CD4-positive, CD25-positive, alpha-beta regulatory T cell (primary cell): ENCODE data around the gene RPTOR. TPM values are rescaled to one million over a fixed set of nuclear protein-coding genes. Genes with fewer than 3 reads are reported as not detected.

Source experiments
- ATAC-seq, 2 donors: fragments of 150-1000 bp; cut with Tn5 transposase; one replicate each; pipeline ENCODE4 v1.10.0; 2021; ENCODE audit warnings: low read depth in 2 of 2, moderate number of reproducible peaks in 2 of 2, moderate library complexity in 1 of 2
- DNase-seq, 3 donors: peaks; one replicate each; pipeline versions ENCODE4 v3.0.0 to v3.0.0-alpha.2; 2012 to 2022; ENCODE audit warnings: mixed read lengths in 1 of 3
- H3K27ac ChIP-seq: one replicate; pipeline ENCODE4 v1.7.0; 2013; ENCODE audit warnings: mild to moderate bottlenecking, low read length; ENCODE audit not compliant: insufficient read depth, poor library complexity, severe bottlenecking
- H3K27me3 ChIP-seq: one replicate; pipeline ENCODE4 v1.7.0; 2013; ENCODE audit warnings: low read length; ENCODE audit not compliant: control insufficient read depth, insufficient read depth
- H3K36me3 ChIP-seq: one replicate; pipeline ENCODE4 v1.7.0; 2013; ENCODE audit warnings: mild to moderate bottlenecking, low read length, moderate library complexity; ENCODE audit not compliant: control insufficient read depth, insufficient read depth
- H3K4me1 ChIP-seq: 2 replicates; pipeline ENCODE4 v1.7.0; 2013; ENCODE audit warnings: mild to moderate bottlenecking, low read length; ENCODE audit not compliant: insufficient read depth, control insufficient read depth, poor library complexity, severe bottlenecking
- H3K4me3 ChIP-seq: one replicate; pipeline ENCODE4 v1.7.0; 2013; ENCODE audit warnings: low read depth, mild to moderate bottlenecking, low read length, moderate library complexity
- H3K9me3 ChIP-seq, 2 experiments: 1 replicate in 1 of 2; 2 replicates in 1 of 2; pipeline ENCODE4 v1.7.0; 2013; ENCODE audit warnings: low read length in 2 of 2, mild to moderate bottlenecking in 1 of 2, moderate library complexity in 1 of 2; ENCODE audit not compliant: control insufficient read depth in 2 of 2
- H3K27ac Mint-ChIP-seq, 3 donors: one replicate each; pipeline ENCODE4 v1.8.0; 2020 to 2022; ENCODE audit warnings: mild to moderate bottlenecking in 3 of 3, mixed read lengths in 3 of 3, moderate library complexity in 2 of 3
- H3K27me3 Mint-ChIP-seq: one replicate; pipeline ENCODE4 v1.8.0; 2022; ENCODE audit warnings: mild to moderate bottlenecking, mixed read lengths
- H3K36me3 Mint-ChIP-seq: one replicate; pipeline ENCODE4 v1.8.0; 2020; ENCODE audit warnings: mixed read lengths
- H3K4me1 Mint-ChIP-seq, 4 donors: one replicate each; pipeline ENCODE4 v1.8.0; 2020 to 2022; ENCODE audit warnings: mixed read lengths in 4 of 4, mild to moderate bottlenecking in 1 of 4
- H3K4me3 Mint-ChIP-seq, 4 donors: one replicate each; pipeline ENCODE4 v1.8.0; 2020 to 2022; ENCODE audit warnings: mild to moderate bottlenecking in 4 of 4, mixed read lengths in 4 of 4, moderate library complexity in 3 of 4
- H3K9me3 Mint-ChIP-seq, 7 donors: one replicate each; pipeline ENCODE4 v1.8.0; 2020 to 2022; ENCODE audit warnings: mixed read lengths in 7 of 7, mild to moderate bottlenecking in 3 of 7, moderate library complexity in 2 of 7
- polyA plus RNA-seq, 4 donors: library from polyadenylated mRNA; unstranded; fragments of 300-500 nt; fragmentation: Illumina TruSeq; gene quantifications; one replicate each; pipeline ENCODE4 v1.2.3, GENCODE V29; 2021
- total RNA-seq: library from RNA; stranded (reverse); gene quantifications from one replicate; pipeline ENCODE4 v1.2.3, GENCODE V29; 2022

RPTOR gene
- total and polyA plus RNA-seq, 5 donors from 2014 or later = 4.7 to 70.1 (median 8.2) TPM

- no peaks in the 10 kb centered on the region for H3K4me1 ChIP-seq
- Mint-ChIP-seq H3K4me1 (peaks cover 0 to 5% (median under 1%) of the 10 kb centered on the region in 4 donors), H3K27me3 (no peaks in the 10 kb centered on the region), H3K27ac (peak overlapping the region in 1 of 3 donors; percentile 20), H3K9me3 (no peaks in the 10 kb centered on the region), H3K36me3 (peaks cover 18% of the 10 kb centered on the region), H3K4me3 (no peak overlapping the region)
- DNase-seq = no peak
- H3K9me3 ChIP-seq = no peaks in the 10 kb centered on the region
- no peaks in the 10 kb centered on the region for H3K27me3 ChIP-seq
- ATAC-seq = no peak
- H3K36me3 ChIP-seq = peaks cover 2% of the 10 kb centered on the region
- H3K27ac ChIP-seq = no peak overlapping the region
- H3K4me3 ChIP-seq = no peak overlapping the region
Observed at GRCh38 chr17:80839026-80839345, 294.3 kb downstream of the RPTOR start.

DNA sequence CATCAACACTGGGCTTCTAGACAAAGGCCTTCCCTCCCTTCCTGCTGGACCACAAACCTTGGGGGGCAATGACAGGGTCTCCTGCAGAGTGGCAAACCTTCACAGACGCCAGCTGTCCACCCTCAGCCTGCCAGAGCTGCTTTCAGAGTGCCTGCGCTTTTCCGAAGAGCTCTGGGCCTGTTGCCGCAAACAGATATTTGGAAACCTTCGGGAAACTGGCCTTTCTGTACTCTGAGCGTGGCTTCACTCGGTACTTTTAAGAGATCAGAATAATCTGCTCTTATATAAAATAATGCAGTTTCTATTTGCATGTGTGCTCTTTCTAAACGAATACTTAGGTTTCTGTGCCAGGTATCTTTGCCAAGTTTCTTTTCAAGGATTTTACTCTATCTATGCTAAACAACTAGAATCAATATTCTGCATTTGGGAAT is 294.9 kb downstream of the RPTOR start:
- Mint-ChIP-seq H3K36me3 (peaks cover 18% of the 10 kb centered on the region), H3K9me3 (no peaks in the 10 kb centered on the region), H3K27ac (no peak overlapping the region), H3K4me1 (no peaks in the 10 kb centered on the region), H3K27me3 (no peaks in the 10 kb centered on the region), H3K4me3 (no peak overlapping the region)
- Histone ChIP-seq H3K36me3 (peaks cover 2% of the 10 kb centered on the region), H3K4me3 (no peak overlapping the region), H3K4me1 (no peaks in the 10 kb centered on the region), H3K27me3 (no peaks in the 10 kb centered on the region), H3K9me3 (no peaks in the 10 kb centered on the region), H3K27ac (no peak overlapping the region)
- ATAC-seq (no peak), DNase-seq (no peak)

- Mint-ChIP-seq H3K4me1 (no peaks in the 10 kb centered on the region), H3K9me3 (no peaks in the 10 kb centered on the region), H3K27ac (no peak overlapping the region)
Observed at GRCh38 chr17:80839970-80840369, 295.3 kb downstream of the RPTOR start.

GRCh38 chr17:80842456-80843013 is 297.9 kb downstream of the RPTOR start:
- Histone ChIP-seq H3K27ac (no peak overlapping the region), H3K9me3 (no peaks in the 10 kb centered on the region), H3K36me3 (peaks cover 2% of the 10 kb centered on the region), H3K4me1 (peaks cover 15% of the 10 kb centered on the region), H3K27me3 (no peaks in the 10 kb centered on the region), H3K4me3 (no peak overlapping the region)
- Mint-ChIP-seq H3K9me3 (no peaks in the 10 kb centered on the region), H3K27ac (peak overlapping the region in 1 of 3 donors; percentile 49), H3K36me3 (peaks cover 14% of the 10 kb centered on the region), H3K27me3 (no peaks in the 10 kb centered on the region), H3K4me3 (no peak overlapping the region), H3K4me1 (peaks cover 6 to 24% (median 8%) of the 10 kb centered on the region in 4 donors)
- ATAC-seq (no peak), DNase-seq (no peak)

More at GRCh38 chr17:80839970-80840369, 295.3 kb downstream of the RPTOR start:
- no peaks in the 10 kb centered on the region for H3K4me1 ChIP-seq
- H3K27ac ChIP-seq = no peak overlapping the region
- Mint-ChIP-seq H3K27me3 (no peaks in the 10 kb centered on the region), H3K4me3 (no peak overlapping the region), H3K36me3 (peaks cover 18% of the 10 kb centered on the region)
- DNase-seq (no peak), ATAC-seq (no peak)
- H3K4me3 ChIP-seq = no peak overlapping the region
- H3K27me3 ChIP-seq = no peaks in the 10 kb centered on the region
- peaks cover 2% of the 10 kb centered on the region for H3K36me3 ChIP-seq
- no peaks in the 10 kb centered on the region for H3K9me3 ChIP-seq

DNA sequence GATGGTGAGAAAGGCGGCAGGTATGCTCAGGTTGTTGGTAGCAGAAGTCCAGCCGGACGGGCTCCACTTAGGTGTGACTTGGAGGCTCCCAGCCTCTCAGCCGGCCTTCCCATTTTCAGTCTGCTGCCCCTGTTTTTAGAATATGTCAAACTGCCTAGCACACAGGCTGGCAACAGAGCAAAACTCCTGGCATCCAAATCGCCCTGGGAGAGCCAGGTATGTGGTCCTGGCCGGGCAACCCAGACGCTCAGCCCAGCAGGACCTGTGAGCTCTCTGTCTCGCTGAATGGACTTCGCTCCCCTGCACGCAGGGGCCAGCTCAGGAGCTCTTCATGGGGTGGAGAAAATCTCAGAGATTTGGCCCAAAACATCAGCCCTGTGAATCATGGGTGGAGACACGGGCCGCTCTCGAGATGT is 299.1 kb downstream of the RPTOR start:
- no peaks in the 10 kb centered on the region for H3K27me3 ChIP-seq
- Mint-ChIP-seq H3K27ac (peak overlapping the region in 1 of 3 donors; percentile 25), H3K27me3 (no peaks in the 10 kb centered on the region), H3K9me3 (no peaks in the 10 kb centered on the region), H3K4me1 (peaks cover 14 to 36% (median 19%) of the 10 kb centered on the region in 4 donors), H3K36me3 (peaks cover 10% of the 10 kb centered on the region), H3K4me3 (no peak overlapping the region)
- ATAC-seq = no peak
- no peak for DNase-seq
- no peak overlapping the region for H3K4me3 ChIP-seq
- no peaks in the 10 kb centered on the region for H3K9me3 ChIP-seq
- peaks cover 27% of the 10 kb centered on the region for H3K4me1 ChIP-seq
- peaks cover 2% of the 10 kb centered on the region for H3K36me3 ChIP-seq
- H3K27ac ChIP-seq = no peak overlapping the region

DNA sequence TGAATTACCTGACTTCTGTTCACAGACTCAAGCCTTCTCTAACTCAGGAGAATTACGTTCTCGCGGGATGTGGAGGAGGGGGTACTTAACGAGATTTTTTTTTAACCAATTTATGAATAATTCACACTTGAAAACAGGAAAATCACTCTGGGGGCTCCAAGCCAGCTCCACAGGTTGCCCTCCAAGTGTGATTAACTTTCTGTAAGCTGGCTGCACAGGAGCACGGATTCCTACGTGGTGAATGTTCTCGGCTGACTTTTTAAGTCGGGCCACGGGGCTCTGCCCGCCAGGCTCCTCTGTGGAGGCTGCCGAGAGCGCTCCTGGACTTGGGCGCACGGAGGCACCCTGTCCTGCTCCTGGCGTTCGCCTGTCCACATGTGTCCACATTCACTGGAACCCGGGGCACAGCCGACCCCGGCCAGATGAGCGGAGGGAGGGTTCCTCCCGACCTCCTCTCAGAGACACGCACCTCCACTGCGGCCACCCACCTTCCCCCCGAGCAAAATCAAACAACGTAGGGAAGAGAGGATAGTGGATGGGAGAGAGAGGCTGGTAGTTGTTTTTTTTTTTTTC is 299.9 kb downstream of the RPTOR start:
- H3K4me3 ChIP-seq = no peak overlapping the region
- DNase-seq (no peak), ATAC-seq (no peak)
- Mint-ChIP-seq H3K4me1 (peaks cover 17 to 43% (median 21%) of the 10 kb centered on the region in 4 donors), H3K27me3 (no peaks in the 10 kb centered on the region), H3K36me3 (peaks cover 10% of the 10 kb centered on the region), H3K9me3 (no peaks in the 10 kb centered on the region), H3K4me3 (peak overlapping the region in 2 of 4 donors; percentile 21 to 62), H3K27ac (peak overlapping the region in 1 of 3 donors; percentile 13)
- no peaks in the 10 kb centered on the region for H3K9me3 ChIP-seq
- H3K36me3 ChIP-seq = no peaks in the 10 kb centered on the region
- no peak overlapping the region for H3K27ac ChIP-seq
- no peaks in the 10 kb centered on the region for H3K27me3 ChIP-seq
- peaks cover 32% of the 10 kb centered on the region for H3K4me1 ChIP-seq

- Histone ChIP-seq H3K27me3 (no peaks in the 10 kb centered on the region), H3K4me1 (peaks cover 32% of the 10 kb centered on the region), H3K4me3 (no peak overlapping the region), H3K9me3 (no peaks in the 10 kb centered on the region), H3K27ac (no peak overlapping the region), H3K36me3 (no peaks in the 10 kb centered on the region)
- H3K9me3 Mint-ChIP-seq = no peaks in the 10 kb centered on the region
- peak overlapping the region in 2 of 4 donors; percentile 21 to 48 for H3K4me3 Mint-ChIP-seq
- peak overlapping the region; percentile 36 to 95 (median 78) for H3K27ac Mint-ChIP-seq
- H3K4me1 Mint-ChIP-seq = peaks cover 17 to 49% (median 22%) of the 10 kb centered on the region in 4 donors
- no peaks in the 10 kb centered on the region for H3K27me3 Mint-ChIP-seq
- DNase-seq (no peak), ATAC-seq (no peak)
- peaks cover 10% of the 10 kb centered on the region for H3K36me3 Mint-ChIP-seq
Observed at GRCh38 chr17:80845069-80845862, 300.6 kb downstream of the RPTOR start.
